Neural progenitor cell (in vitro differentiated cells): ENCODE data around the gene FADS1. TPM values are rescaled to one million over a fixed set of nuclear protein-coding genes. Genes with fewer than 3 reads are reported as not detected.

Experiments used
- DNase-seq: peaks from one replicate; pipeline ENCODE4 v3.0.0-alpha.2; 2016; ENCODE audit warnings: low spot score
- H2AFZ ChIP-seq: fragments of 200-600 bp; sonication (generic); replicated peaks from 2 replicates; pipeline ENCODE4 v1.6.1; 2016; ENCODE audit warnings: antibody characterized with exemption
- H3F3A ChIP-seq: fragments of 200-600 bp; sonication (generic); 2 replicates; pipeline ENCODE4 v1.6.1; 2016; ENCODE audit warnings: antibody characterized with exemption, low read depth
- H3K27ac ChIP-seq: fragments of 200-600 bp; sonication (generic); 2 replicates; pipeline ENCODE4 v1.5.1; 2016; ENCODE audit warnings: mild to moderate bottlenecking
- H3K27me3 ChIP-seq: fragments of 200-600 bp; sonication (generic); 2 replicates; pipeline ENCODE4 v1.6.1; 2016; ENCODE audit warnings: mild to moderate bottlenecking, moderate library complexity
- H3K36me3 ChIP-seq: fragments of 200-600 bp; sonication (generic); 2 replicates; pipeline ENCODE4 v1.5.1; 2016
- H3K4me1 ChIP-seq: fragments of 200-600 bp; sonication (generic); 2 replicates; pipeline ENCODE4 v1.6.1; 2016; ENCODE audit warnings: mixed run types
- H3K4me2 ChIP-seq: fragments of 200-600 bp; sonication (generic); 2 replicates; pipeline ENCODE4 v1.6.1; 2016
- H3K4me3 ChIP-seq: fragments of 200-600 bp; sonication (generic); 2 replicates; pipeline ENCODE4 v1.5.1; 2016
- H3K79me2 ChIP-seq: fragments of 200-600 bp; sonication (generic); 2 replicates; pipeline ENCODE4 v1.6.1; 2016; ENCODE audit warnings: low read depth
- H3K9ac ChIP-seq: fragments of 200-600 bp; sonication (generic); 2 replicates; pipeline ENCODE4 v1.6.1; 2016
- H3K9me3 ChIP-seq: fragments of 200-600 bp; sonication (generic); 2 replicates; pipeline ENCODE4 v1.5.1; 2016; ENCODE audit warnings: low read depth
- H4K20me1 ChIP-seq: fragments of 200-600 bp; sonication (generic); 2 replicates; pipeline ENCODE4 v1.6.1; 2016; ENCODE audit warnings: low read depth
- H3K27ac Mint-ChIP-seq: 3 replicates; pipeline ENCODE4 v1.8.0; 2021; ENCODE audit warnings: mixed read lengths
- H3K27me3 Mint-ChIP-seq: 2 replicates; pipeline ENCODE4 v1.8.0; 2022; ENCODE audit warnings: low read depth, mild to moderate bottlenecking, inconsistent platforms, moderate library complexity, mixed read lengths; ENCODE audit not compliant: insufficient read depth
- H3K36me3 Mint-ChIP-seq: 3 replicates; pipeline ENCODE4 v1.8.0; 2021; ENCODE audit warnings: mixed read lengths
- H3K4me1 Mint-ChIP-seq: 3 replicates; pipeline ENCODE4 v1.8.0; 2021; ENCODE audit warnings: mixed read lengths
- H3K4me3 Mint-ChIP-seq: 3 replicates; pipeline ENCODE4 v1.8.0; 2021; ENCODE audit warnings: mild to moderate bottlenecking, moderate library complexity, mixed read lengths
- H3K9me3 Mint-ChIP-seq: 3 replicates; pipeline ENCODE4 v1.8.0; 2020; ENCODE audit warnings: mixed read lengths
- CTCF ChIP-seq: fragments of 200-600 bp; sonication (generic); IDR thresholded peaks from 2 replicates; pipeline ENCODE4 v1.5.1; 2017; ENCODE audit warnings: antibody characterized with exemption, mild to moderate bottlenecking
- EZH2 ChIP-seq: fragments of 200-600 bp; sonication (generic); IDR thresholded peaks from 2 replicates; pipeline ENCODE4 v1.6.1; 2017; ENCODE audit warnings: antibody characterized with exemption, mild to moderate bottlenecking, moderate library complexity
- EZH2phosphoT487 ChIP-seq: fragments of 200-600 bp; sonication (generic); IDR thresholded peaks from 2 replicates; pipeline ENCODE4 v1.6.1; 2017; ENCODE audit warnings: antibody characterized with exemption
- microRNA counts: library from miRNA; unstranded; fragments of <30 nt; microRNA quantifications from one replicate; lab custom pipeline; 2016
- total RNA-seq: library from RNA; depleted of rRNA; stranded (reverse); fragments of >200 nt; gene quantifications from 2 replicates; pipeline ENCODE4 v1.2.3, GENCODE V29; 2015; ENCODE audit warnings: low replicate concordance

The FADS1 gene
- total RNA-seq, 1 donor from 2014 or later = 163 TPM

DNA sequence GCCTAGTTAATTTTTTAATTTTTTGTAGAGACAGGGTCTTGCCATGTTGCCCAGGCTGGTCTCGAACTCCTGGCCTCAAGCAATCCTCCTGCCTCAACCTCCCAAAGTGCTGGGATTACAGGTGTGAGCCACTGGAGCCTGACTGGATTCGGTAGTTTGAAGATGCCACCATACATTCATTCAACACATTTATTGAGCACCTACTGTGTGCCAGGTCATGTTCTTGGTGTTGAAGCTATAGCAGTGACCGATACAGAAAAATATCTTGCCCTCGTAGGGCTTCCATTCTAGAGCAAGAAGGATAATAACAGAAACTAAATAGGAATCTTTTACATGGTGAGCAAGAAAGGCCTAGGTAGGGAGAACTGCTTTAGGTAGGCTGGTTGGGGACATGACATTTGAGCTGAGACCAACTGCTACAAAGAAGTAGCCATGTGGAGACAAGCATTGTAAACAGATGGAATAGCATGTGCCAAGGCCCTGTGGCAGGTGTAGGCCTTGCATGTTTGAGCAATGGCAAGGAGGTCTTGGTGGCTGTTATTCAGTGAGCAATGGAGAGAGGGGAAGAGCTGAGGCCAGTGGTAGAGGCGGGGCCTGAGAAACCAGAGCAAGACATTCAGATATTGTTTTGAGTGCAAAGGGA, 66.1 kb downstream of the FADS1 start:
- no peak overlapping the region for H3K27ac Mint-ChIP-seq
- Histone ChIP-seq H3K4me2 (no peak overlapping the region), H3K4me1 (peaks cover 22% of the 10 kb centered on the region), H2AFZ (no peak overlapping the region), H3K9ac (no peak overlapping the region), H3K4me3 (no peak overlapping the region), H3K79me2 (no peaks in the 10 kb centered on the region), H3K36me3 (no peaks in the 10 kb centered on the region), H4K20me1 (no peaks in the 10 kb centered on the region), H3F3A (peaks cover 13% of the 10 kb centered on the region), H3K9me3 (no peaks in the 10 kb centered on the region), H3K27me3 (peaks cover 33% of the 10 kb centered on the region), H3K27ac (no peak overlapping the region)
- H3K4me1 Mint-ChIP-seq = peaks cover 51% of the 10 kb centered on the region
- TF ChIP-seq CTCF (no peak), EZH2phosphoT487 (no peak), EZH2 (no peak)
- H3K36me3 Mint-ChIP-seq = no peaks in the 10 kb centered on the region
- peaks cover 28% of the 10 kb centered on the region for H3K27me3 Mint-ChIP-seq
- no peaks in the 10 kb centered on the region for H3K9me3 Mint-ChIP-seq
- no peak for DNase-seq
- H3K4me3 Mint-ChIP-seq = peak overlapping the region; percentile 70

MicroRNAs within 50 kb of the gene (microRNA counts, 767-probe panel; counts per million panel counts)
- microRNA hsa-miR-1908 (lab: Ali Mortazavi, UCI) = 460 counts per million, percentile 90 among the panel's probes with 10 or more counts
- 460 counts per million, percentile 90 among the panel's probes with 10 or more counts for microRNA hsa-miR-611 (lab: Ali Mortazavi, UCI)

Other genes with a start within 250 kb of the FADS1 start
- gene SYT7, start 235.9 kb downstream of the FADS1 start, total RNA-seq = 0.73 and 4.4 TPM in 2 replicates
- 1.1 and 4.6 TPM in 2 replicates for gene DAGLA, start 136.6 kb downstream of the FADS1 start, total RNA-seq
- 1.9 and 5.8 TPM in 2 replicates for gene MYRF, start 64.4 kb downstream of the FADS1 start, total RNA-seq
- 71.4 and 98.9 TPM in 2 replicates for gene TMEM258, start 24.4 kb downstream of the FADS1 start, total RNA-seq
- gene FEN1, start 24.1 kb downstream of the FADS1 start, total RNA-seq = 51.8 and 68.9 TPM in 2 replicates
- 233 and 407 TPM in 2 replicates for gene FADS2, start 11.3 kb upstream of the FADS1 start, total RNA-seq
- 10.1 and 28.7 TPM in 2 replicates for gene FADS3, start 74.5 kb upstream of the FADS1 start, total RNA-seq
- 1.4 TPM in 2 replicates for gene RAB3IL1, start 100.6 kb upstream of the FADS1 start, total RNA-seq
- gene BEST1, start 133.3 kb upstream of the FADS1 start, total RNA-seq = 0.15 TPM in 1 of 2 replicates, not detected in the other
- gene FTH1, start 150.6 kb upstream of the FADS1 start, total RNA-seq = 649 and 846 TPM in 2 replicates